Caco-2 (cell line): ENCODE data around the gene PABPN1. TPM values are rescaled to one million over a fixed set of nuclear protein-coding genes. Genes with fewer than 3 reads are reported as not detected.

Source experiments
- BruUV-seq: library from RNA; stranded (reverse); fragments of 400-500 nt; replicated peaks from 2 replicates; lab custom pipeline; 2021; lab: Mats Ljungman, UMichigan
- CTCF ChIA-PET: fragments of 300-600 bp; sonication (Branson Sonifier 250); formaldehyde crosslinking; loops from one replicate; lab custom pipeline; 2022; ENCODE audit warnings: antibody characterized with exemption; lab: Charles Lee
- POLR2A ChIA-PET: fragments of 300-600 bp; sonication (Branson Sonifier 250); formaldehyde crosslinking; loops from one replicate; lab custom pipeline; 2022; ENCODE audit warnings: antibody characterized with exemption; lab: Charles Lee
- DNase-seq, 2 experiments: peaks; one replicate each; pipeline versions ENCODE4 v3.0.0 to v3.0.0-alpha.2; 2020 to 2022
- H3K27me3 ChIP-seq: replicated peaks from 2 replicates; pipeline ENCODE4 v1.6.0; 2011; ENCODE audit warnings: low read length; ENCODE audit not compliant: control insufficient read depth, insufficient read depth
- H3K36me3 ChIP-seq: 2 replicates; pipeline ENCODE4 v1.5.1; 2011; ENCODE audit warnings: low read length; ENCODE audit not compliant: control insufficient read depth, insufficient read depth
- H3K4me1 ChIP-seq: fragments of 250-450 bp; sonication (Bioruptor Pico); 2 replicates; pipeline ENCODE4 v1.5.1; 2020; ENCODE audit warnings: mild to moderate bottlenecking
- H3K4me3 ChIP-seq: 2 replicates; pipeline ENCODE4 v1.5.1; 2011; ENCODE audit warnings: low read depth, mild to moderate bottlenecking, control low read depth, low read length
- H3K9me3 ChIP-seq: fragments of 250-450 bp; sonication (Bioruptor Pico); 2 replicates; pipeline ENCODE4 v1.5.1; 2020; ENCODE audit warnings: mild to moderate bottlenecking, moderate library complexity
- H3K27ac Mint-ChIP-seq: one replicate; pipeline ENCODE4 v1.8.0; 2022; ENCODE audit warnings: mixed read lengths; ENCODE audit not compliant: unreplicated experiment
- H3K27me3 Mint-ChIP-seq: one replicate; pipeline ENCODE4 v1.8.0; 2022; ENCODE audit warnings: mixed read lengths; ENCODE audit not compliant: insufficient read depth, unreplicated experiment
- H3K36me3 Mint-ChIP-seq: one replicate; pipeline ENCODE4 v1.8.0; 2022; ENCODE audit warnings: mild to moderate bottlenecking, mixed read lengths; ENCODE audit not compliant: insufficient read depth, unreplicated experiment
- H3K4me1 Mint-ChIP-seq: one replicate; pipeline ENCODE4 v1.8.0; 2022; ENCODE audit warnings: low read depth, mixed read lengths; ENCODE audit not compliant: unreplicated experiment
- H3K4me3 Mint-ChIP-seq: one replicate; pipeline ENCODE4 v1.8.0; 2022; ENCODE audit warnings: mild to moderate bottlenecking, moderate library complexity, mixed read lengths; ENCODE audit not compliant: unreplicated experiment
- H3K9me3 Mint-ChIP-seq: one replicate; pipeline ENCODE4 v1.8.0; 2022; ENCODE audit warnings: mixed read lengths; ENCODE audit not compliant: unreplicated experiment
- intact Hi-C: fragments of 100-400 bp; cut with micrococcal nuclease; formaldehyde crosslinking; loops from one replicate; pipeline ENCODE4 v1.10.0; 2022; ENCODE audit not compliant: unreplicated experiment
- total RNA-seq: library from RNA; stranded (reverse); gene quantifications from 2 replicates; pipeline ENCODE4 v1.2.3, GENCODE V29; 2022
- TF ChIP-seq, protein P1 (sequence below), 2 experiments: fragments of 200-600 bp in 1 of 2; IDR thresholded peaks; 1 replicate in 1 of 2; 2 replicates in 1 of 2; pipeline versions ENCODE4 v1.5.1 to v1.8.0; 2011 to 2022; ENCODE audit warnings: antibody characterized with exemption in 1 of 2, control low read depth in 1 of 2, inconsistent platforms in 1 of 2, low read depth in 1 of 2, low read length in 1 of 2, mild to moderate bottlenecking in 1 of 2, moderate library complexity in 1 of 2; ENCODE audit not compliant: insufficient read depth in 1 of 2, severe bottlenecking in 1 of 2, unreplicated experiment in 1 of 2

PABPN1 gene
- total RNA-seq, 1 experiment from 2014 or later, result 202 TPM

DNA sequence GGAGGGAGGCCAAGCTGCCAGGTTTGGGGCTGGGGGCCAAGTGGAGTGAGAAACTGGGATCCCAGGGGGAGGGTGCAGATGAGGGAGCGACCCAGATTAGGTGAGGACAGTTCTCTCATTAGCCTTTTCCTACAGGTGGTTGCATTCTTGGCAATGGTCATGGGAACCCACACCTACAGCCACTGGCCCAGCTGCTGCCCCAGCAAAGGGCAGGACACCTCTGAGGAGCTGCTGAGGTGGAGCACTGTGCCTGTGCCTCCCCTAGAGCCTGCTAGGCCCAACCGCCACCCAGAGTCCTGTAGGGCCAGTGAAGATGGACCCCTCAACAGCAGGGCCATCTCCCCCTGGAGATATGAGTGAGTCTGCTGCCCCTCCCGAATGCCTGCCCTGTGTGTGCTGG lies 51.8 kb downstream of the PABPN1 start:
- TF ChIP-seq, protein P1, sequence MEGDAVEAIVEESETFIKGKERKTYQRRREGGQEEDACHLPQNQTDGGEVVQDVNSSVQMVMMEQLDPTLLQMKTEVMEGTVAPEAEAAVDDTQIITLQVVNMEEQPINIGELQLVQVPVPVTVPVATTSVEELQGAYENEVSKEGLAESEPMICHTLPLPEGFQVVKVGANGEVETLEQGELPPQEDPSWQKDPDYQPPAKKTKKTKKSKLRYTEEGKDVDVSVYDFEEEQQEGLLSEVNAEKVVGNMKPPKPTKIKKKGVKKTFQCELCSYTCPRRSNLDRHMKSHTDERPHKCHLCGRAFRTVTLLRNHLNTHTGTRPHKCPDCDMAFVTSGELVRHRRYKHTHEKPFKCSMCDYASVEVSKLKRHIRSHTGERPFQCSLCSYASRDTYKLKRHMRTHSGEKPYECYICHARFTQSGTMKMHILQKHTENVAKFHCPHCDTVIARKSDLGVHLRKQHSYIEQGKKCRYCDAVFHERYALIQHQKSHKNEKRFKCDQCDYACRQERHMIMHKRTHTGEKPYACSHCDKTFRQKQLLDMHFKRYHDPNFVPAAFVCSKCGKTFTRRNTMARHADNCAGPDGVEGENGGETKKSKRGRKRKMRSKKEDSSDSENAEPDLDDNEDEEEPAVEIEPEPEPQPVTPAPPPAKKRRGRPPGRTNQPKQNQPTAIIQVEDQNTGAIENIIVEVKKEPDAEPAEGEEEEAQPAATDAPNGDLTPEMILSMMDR (IDR thresholded peaks at IDR 0.05; ENCODE audit: insufficient read depth in 1 of 2, low read depth in 1 of 2, low read length in 1 of 2, severe bottlenecking in 1 of 2, unreplicated experiment in 1 of 2), result no peak
- Histone ChIP-seq H3K27me3 (no peaks in the 10 kb centered on the region; the same call in 1 of the 2 replicates), H3K4me3 (no peak overlapping the region), H3K36me3 (no peaks in the 10 kb centered on the region), H3K4me1 (no peaks in the 10 kb centered on the region), H3K9me3 (no peaks in the 10 kb centered on the region)
- no TSS peak for BruUV-seq
- intact Hi-C loops, result no loop called here
- no peak overlapping the region for H3K4me3 Mint-ChIP-seq
- no peak overlapping the region for H3K27ac Mint-ChIP-seq
- ChIA-PET CTCF (no interaction called here), POLR2A (no interaction called here)
- no peaks in the 10 kb centered on the region for H3K9me3 Mint-ChIP-seq
- no peak for DNase-seq
- H3K4me1 Mint-ChIP-seq, result no peaks in the 10 kb centered on the region
- H3K36me3 Mint-ChIP-seq, result no peaks in the 10 kb centered on the region
- H3K27me3 Mint-ChIP-seq, result peaks cover 16% of the 10 kb centered on the region

Other genes with a start within 250 kb of the PABPN1 start
- 193 and 201 TPM in 2 replicates for gene ACIN1, start 226.3 kb upstream of the PABPN1 start, total RNA-seq
- gene C14orf119, start 226.0 kb upstream of the PABPN1 start, total RNA-seq, result 46.3 and 52.0 TPM in 2 replicates
- not detected in 2 replicates for gene CIROP, start 216.5 kb upstream of the PABPN1 start, total RNA-seq
- not detected in 2 replicates for gene CEBPE, start 202.2 kb upstream of the PABPN1 start, total RNA-seq
- 26.9 and 28.9 TPM in 2 replicates for gene SLC7A8, start 137.8 kb upstream of the PABPN1 start, total RNA-seq
- gene RNF212B, start 83.5 kb upstream of the PABPN1 start, total RNA-seq, result not detected in 2 replicates
- gene HOMEZ, start 35.3 kb upstream of the PABPN1 start, total RNA-seq, result 7.4 and 7.6 TPM in 2 replicates
- gene PPP1R3E, start 18.6 kb upstream of the PABPN1 start, total RNA-seq, result 5.9 and 8.6 TPM in 2 replicates
- gene BCL2L2, start 14.6 kb upstream of the PABPN1 start, total RNA-seq, result 19.1 and 20.8 TPM in 2 replicates
- gene SLC22A17, start 31.4 kb downstream of the PABPN1 start, total RNA-seq, result 3.1 and 3.7 TPM in 2 replicates
- gene EFS, start 43.7 kb downstream of the PABPN1 start, total RNA-seq, result 0.14 and 0.16 TPM in 2 replicates
- not detected in 2 replicates for gene IL25, start 51.4 kb downstream of the PABPN1 start, total RNA-seq
- not detected in 2 replicates for gene CMTM5, start 55.6 kb downstream of the PABPN1 start, total RNA-seq
- gene MYH6, start 86.8 kb downstream of the PABPN1 start, total RNA-seq, result not detected in 2 replicates
- 0.07 TPM in 1 of 2 replicates, not detected in the other for gene MYH7, start 114.2 kb downstream of the PABPN1 start, total RNA-seq
- gene NGDN, start 148.2 kb downstream of the PABPN1 start, total RNA-seq, result 54.5 and 55.0 TPM in 2 replicates
- 1.1 and 1.4 TPM in 2 replicates for gene ZFHX2, start 230.3 kb downstream of the PABPN1 start, total RNA-seq
- 9.3 and 9.5 TPM in 2 replicates for gene THTPA, start 234.8 kb downstream of the PABPN1 start, total RNA-seq
- 160 and 164 TPM in 2 replicates for gene AP1G2, start 246.3 kb downstream of the PABPN1 start, total RNA-seq